Esophagus squamous epithelium (tissue), 5 donors: ENCODE measurements around the gene PARP14. TPM values are rescaled to one million over a fixed set of nuclear protein-coding genes. Genes with fewer than 3 reads are reported as not detected.
"Not testable (repeated sequence)": the region's sequence is repeated elsewhere in the genome, so short reads cannot be mapped to it uniquely, and the experiment has no call there.

Source experiments
- DNase-seq: peaks from one replicate; lab custom pipeline; 2025; lab: John Stamatoyannopoulos, UW
- H3K27ac ChIP-seq, 4 donors: fragments of 200-600 bp; sonication (generic); one replicate each; pipeline ENCODE4 v1.5.1; 2016 to 2019; ENCODE audit warnings: mild to moderate bottlenecking in 1 of 4
- H3K27me3 ChIP-seq, 4 donors: fragments of 200-600 bp; sonication (generic); 1 replicate in 3 of 4; 2 replicates in 1 of 4; pipeline versions ENCODE4 v1.5.1 to v1.6.0; 2017 to 2021; ENCODE audit warnings: antibody characterized with exemption in 1 of 4
- H3K36me3 ChIP-seq, 3 donors: fragments of 200-600 bp; sonication (generic); one replicate each; pipeline ENCODE4 v1.5.1; 2016 to 2019
- H3K4me1 ChIP-seq, 3 donors: fragments of 200-600 bp; sonication (generic); one replicate each; pipeline ENCODE4 v1.5.1; 2017 to 2019
- H3K4me3 ChIP-seq, 4 donors: fragments of 200-600 bp; sonication (generic); 1 replicate in 3 of 4; 2 replicates in 1 of 4; pipeline ENCODE4 v1.5.1; 2016 to 2019; ENCODE audit warnings: mild to moderate bottlenecking in 2 of 4, moderate library complexity in 1 of 4
- H3K9me3 ChIP-seq, 3 donors: fragments of 200-600 bp; sonication (generic); one replicate each; pipeline ENCODE4 v1.5.1; 2016 to 2019
- POLR2A ChIP-seq, 4 donors: fragments of 450-650 bp; IDR thresholded peaks; one replicate each; pipeline ENCODE4 v1.6.1; 2017; ENCODE audit warnings: antibody characterized with exemption in 4 of 4, mild to moderate bottlenecking in 4 of 4, moderate library complexity in 3 of 4
- WGBS, 2 donors: methylation state at CpG; one replicate each; pipeline ENCODE4 v1.1.5; 2018; 5-methylcytosine and 5-hydroxymethylcytosine counted together
- intact Hi-C: fragments of 100-400 bp; cut with DNase I; formaldehyde crosslinking; loops from one replicate; pipeline ENCODE4 v1.15.0; 2022
- total RNA-seq, 4 donors: library from RNA; depleted of rRNA; stranded (reverse); fragments of >200 nt; gene quantifications; one replicate each; pipeline ENCODE4 v1.1.0, GENCODE V29; 2016
- TF ChIP-seq, protein P1 (sequence below), 6 experiments: fragments of 450-650 bp in 4 of 6; fragments of 200-600 bp in 2 of 6; sonication (generic) in 2 of 6; IDR thresholded peaks; one replicate each; pipeline ENCODE4 v1.5.1; 2016 to 2019; ENCODE audit warnings: antibody characterized with exemption in 6 of 6, mild to moderate bottlenecking in 4 of 6, moderate library complexity in 4 of 6
- donor health status: DM: yes; HTN: yes; CAD: no.

PARP14 gene
- total RNA-seq, 4 donors from 2014 or later, result 9.5 to 34.1 (median 22.9) TPM

DNA sequence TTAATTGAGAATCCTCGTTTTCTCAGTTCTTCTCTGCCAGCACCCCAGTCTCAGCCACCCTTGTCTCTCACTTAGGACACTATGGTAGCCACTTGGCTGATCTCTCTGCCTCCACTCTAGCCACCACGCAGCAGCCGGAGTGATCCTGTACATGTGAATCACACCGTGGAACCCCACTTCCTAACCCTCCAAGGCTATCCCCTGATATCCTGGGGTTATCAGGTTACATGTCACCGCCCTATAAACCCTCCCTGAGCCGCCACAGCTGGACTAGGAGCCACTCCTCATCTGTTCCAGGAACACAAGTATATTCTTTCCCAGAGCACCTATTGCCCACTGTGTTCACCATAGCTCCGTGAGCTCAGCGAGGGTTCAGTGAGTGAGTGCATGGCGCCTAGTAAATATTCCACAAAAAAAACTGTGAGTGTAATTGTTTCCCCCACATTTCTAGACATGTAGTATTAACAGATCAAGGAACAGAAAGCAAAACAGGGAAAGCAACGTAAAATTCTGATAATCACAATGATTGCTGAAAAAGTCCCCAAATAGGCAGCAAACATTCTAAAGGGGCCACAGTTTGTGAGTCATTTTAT, 661 bp upstream of the PARP14 start:
- no peaks in the 10 kb centered on the region for H3K36me3 ChIP-seq
- peak overlapping the region; percentile 93 to 98 (median 97) for H3K27ac ChIP-seq
- peaks cover 18 to 51% (median 22%) of the 10 kb centered on the region in 3 donors for H3K4me1 ChIP-seq
- no peaks in the 10 kb centered on the region for H3K9me3 ChIP-seq
- no peak for TF ChIP-seq POLR2A (IDR thresholded peaks at IDR 0.05)
- TF ChIP-seq, protein P1, sequence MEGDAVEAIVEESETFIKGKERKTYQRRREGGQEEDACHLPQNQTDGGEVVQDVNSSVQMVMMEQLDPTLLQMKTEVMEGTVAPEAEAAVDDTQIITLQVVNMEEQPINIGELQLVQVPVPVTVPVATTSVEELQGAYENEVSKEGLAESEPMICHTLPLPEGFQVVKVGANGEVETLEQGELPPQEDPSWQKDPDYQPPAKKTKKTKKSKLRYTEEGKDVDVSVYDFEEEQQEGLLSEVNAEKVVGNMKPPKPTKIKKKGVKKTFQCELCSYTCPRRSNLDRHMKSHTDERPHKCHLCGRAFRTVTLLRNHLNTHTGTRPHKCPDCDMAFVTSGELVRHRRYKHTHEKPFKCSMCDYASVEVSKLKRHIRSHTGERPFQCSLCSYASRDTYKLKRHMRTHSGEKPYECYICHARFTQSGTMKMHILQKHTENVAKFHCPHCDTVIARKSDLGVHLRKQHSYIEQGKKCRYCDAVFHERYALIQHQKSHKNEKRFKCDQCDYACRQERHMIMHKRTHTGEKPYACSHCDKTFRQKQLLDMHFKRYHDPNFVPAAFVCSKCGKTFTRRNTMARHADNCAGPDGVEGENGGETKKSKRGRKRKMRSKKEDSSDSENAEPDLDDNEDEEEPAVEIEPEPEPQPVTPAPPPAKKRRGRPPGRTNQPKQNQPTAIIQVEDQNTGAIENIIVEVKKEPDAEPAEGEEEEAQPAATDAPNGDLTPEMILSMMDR (IDR thresholded peaks at IDR 0.05), result no peak
- peak overlapping the region; percentile 73 to 97 (median 84) for H3K4me3 ChIP-seq
- WGBS, 2 donors, result 11 to 27% methylated on average over 10 of the region's 10 CpGs
- DNase-seq, result no peak
- intact Hi-C loops, result loop anchor here (5.0 to 10.0 kb wide), 3 partner anchors 115 to 285 kb away; partner anchors contain the start of genes DTX3L, HSPBAP1, PARP9 and SLC49A4
- no peaks in the 10 kb centered on the region for H3K27me3 ChIP-seq

DNA sequence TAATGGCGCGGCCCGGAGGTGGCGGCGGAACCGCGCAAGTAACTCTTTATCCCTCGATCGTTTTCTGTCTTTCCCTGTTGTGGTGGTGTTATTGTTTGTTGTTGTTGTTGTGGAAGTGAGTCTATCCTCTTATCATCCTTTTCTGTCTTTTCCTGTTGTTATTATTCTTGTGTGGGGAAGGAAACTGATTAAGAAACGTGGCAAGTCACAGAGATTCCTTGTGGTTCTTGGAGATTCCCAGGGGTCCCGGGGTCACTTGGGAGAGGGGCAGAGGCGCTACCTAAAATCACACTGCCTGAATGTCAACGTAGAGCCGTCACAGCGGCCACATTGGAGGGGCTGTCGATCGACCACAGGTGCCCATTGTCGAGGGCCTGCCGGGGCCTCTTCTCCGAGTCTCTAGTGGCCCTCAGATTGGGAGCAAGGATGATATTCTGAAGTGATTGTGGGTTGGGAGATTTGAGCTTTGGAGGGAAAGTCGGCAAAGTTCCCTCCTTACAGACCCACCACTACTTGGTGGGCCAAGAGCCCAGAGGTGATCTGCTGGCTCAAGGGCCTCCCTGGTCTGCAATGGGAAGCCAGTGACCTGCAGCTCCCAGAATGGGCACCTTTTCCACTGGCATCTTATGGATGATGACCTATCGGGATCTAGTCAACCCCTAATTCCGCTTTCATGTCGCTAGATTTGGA, 790 bp downstream of the PARP14 start:
- no peak for DNase-seq
- Histone ChIP-seq H3K4me1 (peaks cover 18 to 51% (median 22%) of the 10 kb centered on the region in 3 donors), H3K27me3 (no peaks in the 10 kb centered on the region), H3K9me3 (no peaks in the 10 kb centered on the region), H3K4me3 (peak overlapping the region; percentile 73 to 97 (median 84)), H3K27ac (peak overlapping the region; percentile 93 to 98 (median 97)), H3K36me3 (peaks cover 0 to 4% (median 0%) of the 10 kb centered on the region in 3 donors)
- TF ChIP-seq POLR2A (IDR thresholded peaks at IDR 0.05), result no peak
- TF ChIP-seq, protein P1 (IDR thresholded peaks at IDR 0.05), result no peak
- 13 to 22% methylated on average over 13 to 14 of the region's 24 CpGs for WGBS, 2 donors
- intact Hi-C loops, result loop anchor here (10.0 kb wide), 2 partner anchors 113 to 287 kb away; partner anchors contain the start of genes HSPBAP1 and SLC49A4

DNA sequence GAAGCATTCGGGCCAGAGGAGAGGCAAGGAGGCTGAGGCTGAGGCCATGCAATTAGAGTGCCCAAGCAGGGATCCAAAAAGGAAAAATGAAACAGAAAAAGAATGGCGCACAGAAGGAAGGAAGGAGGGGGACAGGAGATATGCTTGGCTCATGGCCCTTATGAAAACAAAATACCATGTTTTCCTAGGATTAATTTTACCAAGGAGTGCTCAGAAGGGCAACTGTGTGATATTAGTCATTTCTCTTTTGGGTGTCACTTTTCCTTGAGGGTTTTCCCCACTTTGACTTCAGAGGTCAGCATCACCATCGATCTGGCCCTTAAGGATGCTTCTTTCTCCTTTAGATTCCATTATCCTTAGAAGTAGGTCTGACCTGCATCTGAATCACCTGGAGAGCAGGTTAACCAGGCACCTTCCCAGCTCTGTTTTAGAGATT, 1.4 kb downstream of the PARP14 start:
- intact Hi-C loops, result loop anchor here (10.0 kb wide), 2 partner anchors 113 to 287 kb away; partner anchors contain the start of genes HSPBAP1 and SLC49A4
- no peak for DNase-seq
- TF ChIP-seq, protein P1 (IDR thresholded peaks at IDR 0.05), result no peak
- no peak for TF ChIP-seq POLR2A (IDR thresholded peaks at IDR 0.05)
- peak overlapping the region; percentile 73 to 97 (median 84) for H3K4me3 ChIP-seq
- peaks cover 0 to 6% (median 0%) of the 10 kb centered on the region in 3 donors for H3K36me3 ChIP-seq
- peaks cover 18 to 51% (median 22%) of the 10 kb centered on the region in 3 donors for H3K4me1 ChIP-seq
- no peaks in the 10 kb centered on the region for H3K27me3 ChIP-seq
- peak overlapping the region; percentile 93 to 98 (median 97) for H3K27ac ChIP-seq
- WGBS, 2 donors, result 45 to 59% methylated on average over 3 of the region's 3 CpGs
- no peaks in the 10 kb centered on the region for H3K9me3 ChIP-seq

DNA sequence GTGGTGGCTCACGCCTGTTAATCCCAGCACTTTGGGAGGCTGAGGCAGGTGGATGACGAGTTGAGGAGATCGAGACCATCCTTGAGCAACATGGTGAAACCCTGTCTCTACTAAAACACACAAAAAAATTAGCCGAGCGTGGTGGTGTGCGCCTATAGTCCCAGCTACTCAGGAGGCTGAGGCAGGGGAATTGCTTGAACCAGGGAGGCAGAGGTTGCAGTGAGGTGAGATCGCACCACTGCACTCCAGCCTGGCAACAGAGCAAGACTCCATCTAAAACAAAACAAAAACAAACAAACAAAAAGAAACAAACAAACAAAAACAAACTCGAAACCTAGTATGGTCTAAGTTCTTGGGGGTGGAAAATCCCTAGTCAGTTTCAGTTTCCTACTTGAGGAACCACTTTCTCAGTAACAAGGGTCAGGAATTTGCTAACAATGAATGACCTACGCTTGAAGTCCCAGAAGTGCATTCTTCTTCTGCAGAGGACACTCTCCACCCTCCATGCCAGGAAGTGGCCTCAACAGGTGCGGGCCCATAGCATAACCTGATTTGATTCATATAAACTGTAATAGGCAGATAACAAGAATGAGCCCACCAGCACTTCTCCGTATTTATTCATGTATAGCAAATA, 2.3 kb downstream of the PARP14 start:
- Histone ChIP-seq H3K27ac (peak overlapping the region in 1 of 4 donors; percentile 7), H3K4me1 (peaks cover 18 to 51% (median 22%) of the 10 kb centered on the region in 3 donors), H3K4me3 (peak overlapping the region in 1 of 4 donors; percentile 10)
- not testable (repeated sequence) for H3K9me3 ChIP-seq, H3K36me3 ChIP-seq, DNase-seq, H3K27me3 ChIP-seq
- WGBS, 2 donors, result 75 to 88% methylated on average over 8 to 11 of the region's 11 CpGs
- intact Hi-C loops, result loop anchor here (10.0 kb wide), 2 partner anchors 112 to 288 kb away; partner anchors contain the start of genes HSPBAP1 and SLC49A4

DNA sequence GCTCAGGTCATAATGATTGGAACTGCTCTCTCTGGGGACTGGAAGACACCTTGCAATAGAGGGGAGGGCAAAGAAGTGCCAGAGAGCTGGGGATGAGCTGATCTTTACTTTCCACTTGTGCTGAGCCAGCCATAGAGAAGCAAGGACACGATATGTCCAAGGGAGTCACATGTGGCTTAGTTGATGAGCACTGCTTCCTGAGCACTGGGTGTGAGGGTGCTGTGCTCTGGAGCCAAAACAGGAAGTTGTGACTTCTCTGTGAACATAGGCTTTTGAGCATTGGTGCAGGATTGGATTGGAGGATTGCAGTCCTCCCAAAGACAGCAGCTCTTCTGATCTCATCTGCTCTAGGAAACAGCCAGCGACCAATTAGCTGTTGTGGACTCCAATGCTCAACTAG, 6.7 kb downstream of the PARP14 start:
- no peaks in the 10 kb centered on the region for H3K27me3 ChIP-seq
- 75 to 77% methylated on average over 1 to 2 of the region's 2 CpGs for WGBS, 2 donors
- TF ChIP-seq, protein P1 (IDR thresholded peaks at IDR 0.05), result no peak
- TF ChIP-seq POLR2A (IDR thresholded peaks at IDR 0.05), result no peak
- H3K4me3 ChIP-seq, result no peak overlapping the region
- no peak for DNase-seq
- no peak overlapping the region for H3K27ac ChIP-seq
- peaks cover 0 to 25% (median 5%) of the 10 kb centered on the region in 3 donors for H3K4me1 ChIP-seq
- no peaks in the 10 kb centered on the region for H3K9me3 ChIP-seq
- H3K36me3 ChIP-seq, result peaks cover 6 to 14% (median 12%) of the 10 kb centered on the region in 3 donors
- intact Hi-C loops, result loop anchor here (10.0 kb wide), 2 partner anchors 108 to 292 kb away; partner anchors contain the start of genes HSPBAP1 and SLC49A4
